NCI-H1092 treated with DMSO at 0.1 percent for 48 hours (cell line): ENCODE results near the gene PDE11A.
"Not testable (repeated sequence)": the region's sequence is repeated elsewhere in the genome, so short reads cannot be mapped to it uniquely, and the experiment has no call there.

ENCODE experiments used
- DNase-seq: peaks from one replicate; lab custom pipeline; 2025; lab: John Stamatoyannopoulos, UW

Gene PDE11A

DNA sequence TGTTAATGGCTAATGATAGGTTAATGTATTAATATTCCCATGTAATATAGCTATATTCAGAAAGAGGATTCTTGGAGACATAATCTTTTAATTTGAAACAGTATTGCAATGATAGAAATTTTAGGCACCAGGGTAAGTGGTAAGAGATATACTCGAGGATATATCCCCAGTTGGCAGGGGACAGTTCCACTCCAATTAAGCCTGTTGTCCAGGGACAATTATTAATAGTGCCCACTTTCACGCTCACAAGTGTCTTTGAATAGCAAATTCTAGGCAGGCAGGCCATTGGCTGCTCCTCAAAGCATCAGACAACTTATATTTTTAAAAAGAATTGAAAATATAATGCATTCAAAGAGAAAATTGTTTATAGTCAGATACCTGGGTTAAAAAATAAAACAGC, 190.7 kb downstream of the PDE11A start:
- no peak for DNase-seq

GRCh38 chr2:177881008-177881747, 191.4 kb downstream of the PDE11A start:
- no peak for DNase-seq

DNA sequence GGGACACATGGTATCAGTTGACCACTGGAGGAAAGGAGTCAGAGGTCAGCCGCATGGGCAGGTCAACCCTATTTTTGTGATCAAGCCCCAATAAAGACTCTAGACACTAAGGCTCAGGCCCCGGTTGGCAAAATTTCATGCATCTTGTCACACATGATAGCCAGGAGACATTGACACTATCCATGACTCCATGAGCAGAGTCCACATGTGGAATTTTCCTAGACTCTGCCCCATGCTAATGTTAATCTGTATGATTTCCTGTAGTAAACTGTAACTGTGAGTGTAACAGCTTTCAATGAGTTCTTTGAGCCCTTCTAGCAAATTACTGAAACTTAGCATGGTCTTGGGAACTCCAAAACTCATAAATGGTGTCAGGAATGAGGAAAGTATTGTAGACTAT, 192.3 kb downstream of the PDE11A start:
- no peak for DNase-seq

GRCh38 chr2:177876950-177877349, 195.6 kb downstream of the PDE11A start:
- no peak for DNase-seq

- DNase-seq: no peak
These were observed 197.9 kb downstream of the PDE11A start for GRCh38 chr2:177874686-177875085.

- no peak for DNase-seq
These were observed 198.7 kb downstream of the PDE11A start for GRCh38 chr2:177873915-177874314.

DNA sequence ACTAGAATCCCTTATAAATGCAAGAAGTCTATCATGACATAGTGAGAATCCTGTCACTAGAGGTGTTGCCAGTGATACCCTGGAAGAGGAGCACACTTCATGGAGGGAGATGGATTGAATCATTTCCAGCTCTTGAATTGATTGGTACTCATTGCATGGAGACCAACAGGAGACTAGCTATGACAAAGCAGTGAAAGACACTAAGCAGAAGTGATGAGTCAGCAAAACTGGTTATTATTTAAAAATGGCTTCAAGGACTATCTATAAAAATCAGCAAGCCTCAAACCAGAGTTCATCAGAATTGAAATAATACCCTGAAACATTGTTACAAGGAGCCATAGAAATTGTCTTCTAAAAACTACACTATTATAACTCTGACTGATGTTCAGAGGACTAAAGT, 200.3 kb downstream of the PDE11A start:
- DNase-seq: no peak

GRCh38 chr2:177869912-177870311, 202.7 kb downstream of the PDE11A start:
- no peak for DNase-seq

GRCh38 chr2:177869209-177869608, 203.4 kb downstream of the PDE11A start:
- DNase-seq: no peak

DNA sequence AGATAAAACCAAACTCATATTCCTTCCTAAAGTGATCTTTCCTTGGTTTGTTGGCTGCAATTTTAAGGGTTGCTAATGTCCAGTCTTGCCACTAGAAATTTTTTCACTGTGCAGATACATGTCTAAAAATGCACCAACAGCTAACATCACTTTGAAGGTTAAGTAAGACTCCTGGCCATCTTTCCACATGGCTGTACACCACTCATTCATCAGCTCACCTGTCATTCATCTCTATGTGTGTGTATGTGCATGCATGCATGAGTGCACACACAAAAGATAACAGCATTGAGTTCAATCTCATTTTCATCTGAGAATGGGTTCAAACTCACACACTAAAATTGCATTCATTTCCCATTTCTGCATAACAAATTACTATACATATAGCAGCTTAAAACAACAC, 203.8 kb downstream of the PDE11A start:
- DNase-seq: no peak

DNA sequence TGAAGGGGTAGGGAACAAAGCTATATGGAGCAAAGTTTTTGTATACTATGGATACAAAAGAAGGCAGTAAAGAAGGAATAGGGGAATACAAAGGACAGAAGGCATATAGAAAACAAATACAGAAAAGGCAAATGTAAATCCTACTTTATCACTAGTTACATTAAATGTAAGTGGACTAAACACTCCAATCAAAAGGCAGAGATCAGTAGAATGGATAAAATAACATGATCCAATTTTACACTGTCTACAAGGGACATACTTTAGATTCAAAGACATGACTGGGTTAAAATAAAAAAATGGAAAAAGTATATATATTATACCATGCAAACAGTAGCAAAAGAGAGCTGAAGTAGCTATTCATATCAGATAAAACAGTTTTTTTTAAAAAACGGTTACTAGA, 215.0 kb downstream of the PDE11A start:
- DNase-seq: no peak

DNA sequence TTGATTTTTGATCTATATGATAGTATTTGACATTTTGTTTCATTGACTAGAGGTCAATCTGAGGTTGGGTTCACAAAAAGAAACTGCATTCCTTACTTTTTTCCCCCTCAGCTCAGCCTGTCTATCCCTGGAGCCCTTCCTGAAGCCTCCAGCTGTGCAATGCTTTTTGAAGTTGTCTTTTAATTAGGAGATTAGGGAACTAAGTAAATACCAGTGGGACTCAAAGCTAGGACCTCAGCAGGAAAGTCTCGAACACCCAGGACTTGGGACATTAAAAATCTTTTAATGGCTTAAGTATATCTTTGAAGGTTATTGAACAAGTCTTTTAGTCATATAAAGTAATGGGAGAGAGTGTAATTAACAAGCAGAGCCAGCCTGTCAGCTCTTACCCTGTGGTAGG, 220.2 kb downstream of the PDE11A start:
- DNase-seq: no peak

DNA sequence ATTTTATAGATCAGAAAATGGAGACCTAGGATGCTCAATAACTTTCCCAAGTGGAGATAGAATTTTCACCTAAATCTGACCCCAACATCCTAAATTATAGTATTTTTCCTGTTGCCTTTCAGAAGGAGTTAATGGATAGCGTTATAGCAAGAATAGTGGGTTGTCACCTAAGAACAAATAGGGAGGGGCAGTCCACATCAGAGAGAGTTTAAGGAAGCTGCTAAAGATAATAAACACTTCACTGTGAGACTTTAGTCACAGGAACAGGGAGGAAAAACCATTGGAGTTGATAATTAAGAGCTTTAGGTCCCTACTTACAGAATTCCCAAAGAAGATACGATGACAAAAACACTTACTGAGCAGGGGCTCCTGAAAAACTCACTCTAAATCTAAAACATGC, 229.4 kb downstream of the PDE11A start:
- no peak for DNase-seq

GRCh38 chr2:177842243-177842642, 230.3 kb downstream of the PDE11A start:
- no peak for DNase-seq

DNA sequence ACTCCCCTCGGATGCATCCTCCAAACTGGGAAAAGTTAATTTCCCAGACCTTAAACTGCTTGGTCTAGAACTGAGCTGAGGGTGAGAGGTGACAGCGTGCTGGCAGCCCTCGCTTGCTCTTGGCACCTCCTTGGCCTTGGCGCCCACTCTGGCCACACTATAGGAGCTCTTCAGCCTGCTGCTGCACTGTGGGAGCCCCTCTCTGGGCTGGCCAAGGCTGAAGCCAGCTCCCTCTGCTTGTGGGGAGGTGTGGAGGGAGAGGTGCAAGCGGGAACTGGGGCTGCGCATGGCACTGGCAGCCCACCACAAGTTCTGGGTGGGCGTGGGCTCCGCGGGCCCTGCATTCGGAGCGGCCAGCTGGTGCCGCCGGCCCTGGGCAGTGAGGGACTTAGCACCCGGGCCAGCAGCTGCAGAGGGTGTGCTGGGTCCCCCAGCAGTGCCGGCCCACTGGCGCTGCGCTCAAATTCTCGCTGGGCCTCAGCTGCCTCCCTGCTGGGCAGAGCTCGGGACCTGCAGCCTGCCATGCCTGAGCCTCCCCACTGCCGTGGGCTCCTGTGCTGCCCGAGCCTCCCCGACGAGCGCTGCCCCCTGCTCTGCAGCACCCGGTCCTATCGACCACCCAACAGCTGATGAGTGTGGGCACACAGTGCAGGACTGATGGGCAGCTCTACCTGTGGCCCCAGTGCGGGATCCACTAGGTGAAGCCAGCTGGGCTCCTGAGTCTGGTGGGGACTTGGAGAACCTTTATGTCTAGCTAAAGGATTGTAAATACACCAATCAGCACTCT, 237.0 kb downstream of the PDE11A start:
- not testable (repeated sequence) for DNase-seq

DNA sequence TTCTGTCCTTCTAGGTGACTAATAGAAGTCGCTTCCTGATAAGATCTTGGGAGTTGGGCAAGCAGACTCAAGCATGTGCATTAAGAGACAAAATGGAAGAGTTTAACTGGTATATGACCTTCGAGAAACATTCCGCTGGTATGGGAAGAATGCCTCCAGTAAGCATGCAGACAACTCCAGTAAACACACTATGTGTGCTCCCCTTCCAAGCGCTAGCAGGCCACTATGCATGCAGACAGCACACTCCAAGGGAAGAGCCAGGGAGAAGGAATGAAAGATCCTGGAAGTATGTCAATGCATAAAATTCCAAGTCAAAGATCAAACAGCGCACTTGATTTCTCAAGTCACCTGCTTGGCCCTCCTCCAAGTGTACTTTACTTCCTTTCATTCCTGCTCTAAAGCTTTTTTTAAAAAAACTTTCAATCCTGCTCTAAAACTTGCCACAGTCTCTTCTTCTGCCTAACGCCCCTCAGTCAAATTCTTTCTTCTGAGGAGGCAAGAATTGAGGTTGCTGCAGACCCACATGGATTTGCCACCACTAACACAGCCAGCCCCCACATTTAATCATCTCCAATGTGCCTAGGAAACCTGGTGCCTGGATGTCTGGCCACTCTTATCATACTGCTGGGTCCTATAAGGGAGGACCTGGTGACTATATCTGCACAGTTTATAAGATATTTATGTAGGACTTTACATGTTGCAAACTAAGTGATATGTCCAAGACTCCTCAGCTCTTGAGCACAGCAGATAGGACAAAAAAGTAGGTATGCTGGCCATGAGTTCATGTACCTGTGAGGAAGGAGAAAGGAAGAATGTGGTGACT, 239.8 kb downstream of the PDE11A start:
- no peak for DNase-seq

DNA sequence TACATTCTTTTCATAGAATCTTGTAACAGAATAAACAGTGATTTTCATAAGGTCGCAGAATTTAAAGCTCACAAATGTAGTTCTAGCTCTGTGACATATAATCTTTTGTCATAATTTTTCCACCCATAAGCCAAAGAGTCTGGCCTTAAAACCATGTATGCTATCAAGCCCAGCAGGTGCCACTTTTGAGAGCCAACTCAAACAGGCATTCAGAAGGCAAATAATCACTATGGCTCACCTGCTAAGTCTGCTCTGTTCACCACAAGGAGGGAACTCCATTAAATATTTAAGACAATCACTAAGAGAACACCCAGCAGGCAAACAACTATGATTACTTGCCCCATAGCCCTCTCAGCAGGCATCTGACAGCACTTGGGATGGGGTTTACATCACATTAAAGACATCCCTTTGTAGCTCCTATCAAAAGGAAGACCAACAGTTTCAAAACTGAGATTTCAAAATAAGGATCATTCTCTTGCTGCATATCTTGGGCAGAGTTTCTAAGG, 241.6 kb downstream of the PDE11A start:
- DNase-seq: peak; percentile 90

- DNase-seq: no peak
These were observed 244.0 kb downstream of the PDE11A start for GRCh38 chr2:177828557-177828956.

- DNase-seq: no peak
These were observed 245.7 kb downstream of the PDE11A start for GRCh38 chr2:177826897-177827296.

DNA sequence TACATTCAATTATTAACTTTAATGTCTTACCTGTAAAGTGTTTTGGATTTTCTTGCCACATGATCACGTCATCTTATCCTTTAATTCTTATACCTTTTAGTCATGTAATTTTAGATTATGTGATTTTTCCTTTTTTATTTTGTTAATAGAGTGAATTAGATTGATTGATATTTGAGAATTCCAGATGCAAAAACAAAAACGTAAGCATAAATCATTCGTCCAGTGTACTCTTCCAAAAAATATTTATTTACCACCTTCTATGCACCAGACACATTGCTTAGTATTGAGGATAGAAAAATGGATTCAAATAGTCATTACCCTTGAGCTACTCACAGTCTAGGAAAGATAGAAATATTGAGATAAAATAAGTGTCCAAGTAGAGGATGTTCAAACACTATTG, 249.6 kb downstream of the PDE11A start:
- no peak for DNase-seq

- no peak for DNase-seq
These were observed 254.2 kb downstream of the PDE11A start for GRCh38 chr2:177818412-177818811.

DNA sequence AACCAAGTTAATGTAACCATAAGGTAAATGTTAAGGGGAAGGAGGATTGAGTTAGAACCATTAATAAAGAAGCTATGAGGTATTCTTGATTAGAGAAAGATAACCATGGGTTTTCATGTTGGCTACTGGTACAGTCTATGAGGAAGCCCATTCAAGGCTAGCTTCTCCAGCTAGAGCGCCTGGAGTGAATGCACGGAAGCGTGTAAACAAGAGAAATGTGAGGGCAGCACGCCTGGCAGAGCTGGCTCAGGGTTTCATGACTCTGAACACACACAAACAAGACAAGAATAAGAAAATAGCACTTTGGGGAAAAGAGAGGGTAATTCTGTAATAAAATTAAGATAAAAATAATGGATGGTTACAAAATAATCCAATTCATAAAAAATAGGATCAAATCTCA, 255.3 kb downstream of the PDE11A start:
- DNase-seq: peak; percentile 33
